Subcutaneous adipose tissue (tissue), 4 donors: ENCODE measurements around the gene DSCAML1. TPM values are rescaled to one million over a fixed set of nuclear protein-coding genes. Genes with fewer than 3 reads are reported as not detected.

Experiments
- CTCF ChIP-seq: fragments of 450-650 bp; IDR thresholded peaks from one replicate; pipeline ENCODE4 v1.5.1; 2016; ENCODE audit warnings: low read depth, mild to moderate bottlenecking, control low read depth, antibody characterized with exemption, moderate library complexity
- total RNA-seq, 4 donors: library from RNA; depleted of rRNA; stranded (reverse); fragments of >200 nt; gene quantifications; one replicate each; pipeline ENCODE4 v1.1.0, GENCODE V29; 2016

Gene DSCAML1
- total RNA-seq, 4 donors from 2014 or later = 0.22 to 0.82 (median 0.75) TPM; not detected in 1

GRCh38 chr11:117807482-117808327, 10.7 kb upstream of the DSCAML1 start:
- no peak for TF ChIP-seq CTCF

DNA sequence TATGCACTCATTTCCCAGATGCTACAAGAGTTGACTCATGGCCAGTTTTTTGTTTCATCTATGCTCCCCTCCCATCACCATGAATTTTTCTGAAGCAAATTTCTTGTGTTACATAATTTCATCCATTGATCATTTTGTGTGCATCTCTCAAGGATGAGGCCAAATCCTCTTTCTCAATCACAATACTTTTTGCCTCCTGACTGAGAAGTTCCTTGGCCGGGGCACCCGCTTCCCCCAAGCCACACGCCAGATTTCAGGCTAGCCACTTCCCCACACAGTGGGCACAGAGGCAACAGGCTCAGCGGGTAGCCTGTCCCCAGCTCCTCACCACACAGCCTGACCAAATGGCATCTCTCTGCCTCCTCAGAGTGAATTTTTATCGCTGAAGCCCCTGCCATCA, 9.8 kb upstream of the DSCAML1 start:
- TF ChIP-seq CTCF = no peak

GRCh38 chr11:117805045-117805444, 8.0 kb upstream of the DSCAML1 start:
- no peak for TF ChIP-seq CTCF

DNA sequence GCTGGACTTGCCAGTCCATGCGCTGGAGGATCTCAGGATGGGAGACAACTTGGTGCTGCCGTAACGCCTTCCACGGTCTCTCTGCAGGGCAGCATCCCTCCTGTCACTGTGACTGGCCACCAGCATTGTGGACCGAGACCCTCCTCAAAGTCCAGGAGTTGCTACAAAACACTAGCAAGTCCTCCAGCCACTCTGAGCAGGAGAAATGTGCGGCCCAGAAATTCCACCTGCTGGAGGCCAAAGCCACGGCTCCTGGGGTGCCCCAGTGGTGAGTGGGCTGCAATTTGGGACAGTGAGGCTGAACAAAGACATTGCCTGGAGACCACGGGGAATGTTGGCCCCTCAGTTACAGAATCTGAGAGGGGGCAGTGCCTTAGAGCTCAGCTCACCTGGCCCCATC, 6.9 kb upstream of the DSCAML1 start:
- no peak for TF ChIP-seq CTCF

DNA sequence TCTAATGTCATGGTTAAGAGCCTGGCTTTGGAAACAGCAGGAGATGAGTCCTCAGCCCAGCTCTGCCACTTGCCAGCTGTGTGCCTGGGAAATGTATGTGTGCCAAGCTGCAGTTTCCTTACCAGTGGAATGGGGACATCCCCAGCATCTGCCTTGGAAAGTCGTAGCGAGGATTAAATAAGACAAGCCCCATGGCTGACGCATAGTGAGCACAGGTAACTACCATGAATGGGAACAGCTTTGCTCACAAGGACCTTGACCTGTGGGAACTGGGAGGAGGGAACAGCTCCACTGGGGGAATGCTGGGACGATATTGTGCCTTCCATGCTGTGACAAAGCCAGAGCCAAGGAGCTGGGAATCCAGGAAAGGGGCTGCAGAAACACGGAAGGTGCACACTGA, 2.6 kb upstream of the DSCAML1 start:
- TF ChIP-seq CTCF = no peak

DNA sequence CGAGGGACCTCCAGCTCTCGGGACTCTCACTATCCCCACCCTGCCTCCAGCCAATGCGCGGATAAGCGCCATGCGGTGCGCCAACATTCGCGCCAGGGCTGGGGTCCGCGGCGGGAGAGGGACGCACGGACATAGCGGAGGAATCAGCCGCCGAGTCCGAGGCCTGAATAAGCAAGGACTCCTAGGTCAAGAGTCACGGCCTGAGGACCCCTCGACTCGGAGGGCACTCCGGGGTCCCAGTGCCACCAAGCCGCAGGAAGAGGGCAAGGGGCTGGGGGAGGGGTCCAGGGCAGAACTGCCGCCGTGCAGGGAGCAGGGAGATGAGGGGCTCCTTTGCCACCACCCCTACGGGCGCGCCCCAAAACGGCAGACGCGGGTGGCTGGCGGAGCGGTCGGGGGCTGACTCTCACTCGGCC, 552 bp downstream of the DSCAML1 start:
- TF ChIP-seq CTCF = no peak

- TF ChIP-seq CTCF = no peak
Measured at GRCh38 chr11:117795638-117796455, 1.2 kb downstream of the DSCAML1 start.
